Naive thymus-derived CD8-positive, alpha-beta T cell (primary cell): ENCODE data around the gene AS3MT. TPM values are rescaled to one million over a fixed set of nuclear protein-coding genes. Genes with fewer than 3 reads are reported as not detected.
"Not testable (repeated sequence)": the region's sequence is repeated elsewhere in the genome, so short reads cannot be mapped to it uniquely, and the experiment has no call there.

Experiments
- ATAC-seq, 2 donors: fragments of 150-1000 bp; cut with Tn5 transposase in 1 of 2; sonication (Bioruptor Pico), chemical (Tn5 transposase) in 1 of 2; 1 replicate in 1 of 2; 2 replicates in 1 of 2; pipeline ENCODE4 v1.10.0; 2021; ENCODE audit warnings: mild to moderate bottlenecking in 2 of 2, moderate library complexity in 2 of 2
- POLR2A ChIA-PET: fragments of 350-600 bp; sonication (Branson Sonifier 250); formaldehyde crosslinking; loops from one replicate; lab custom pipeline; 2021; ENCODE audit warnings: antibody characterized with exemption; lab: Charles Lee
- DNase-seq, 10 donors: peaks; one replicate each; pipeline versions ENCODE4 v3.0.0 to v3.0.0-alpha.2; 2020 to 2022
- H3K27ac Mint-ChIP-seq, 10 donors: one replicate each; pipeline ENCODE4 v1.8.0; 2020 to 2022; ENCODE audit warnings: mild to moderate bottlenecking in 10 of 10, mixed read lengths in 10 of 10, moderate library complexity in 4 of 10, inconsistent platforms in 1 of 10
- H3K27me3 Mint-ChIP-seq, 5 donors: one replicate each; pipeline ENCODE4 v1.8.0; 2021 to 2022; ENCODE audit warnings: mixed read lengths in 5 of 5
- H3K36me3 Mint-ChIP-seq, 3 donors: one replicate each; pipeline ENCODE4 v1.8.0; 2020 to 2022; ENCODE audit warnings: mixed read lengths in 3 of 3, mild to moderate bottlenecking in 2 of 3, inconsistent platforms in 1 of 3
- H3K4me1 Mint-ChIP-seq, 4 donors: one replicate each; pipeline ENCODE4 v1.8.0; 2021 to 2022; ENCODE audit warnings: mixed read lengths in 4 of 4
- H3K4me3 Mint-ChIP-seq, 10 donors: one replicate each; pipeline ENCODE4 v1.8.0; 2020 to 2022; ENCODE audit warnings: mild to moderate bottlenecking in 10 of 10, mixed read lengths in 10 of 10, moderate library complexity in 6 of 10, inconsistent platforms in 1 of 10
- H3K9me3 Mint-ChIP-seq, 9 donors: one replicate each; pipeline ENCODE4 v1.8.0; 2020 to 2022; ENCODE audit warnings: mixed read lengths in 9 of 9, mild to moderate bottlenecking in 3 of 9, inconsistent platforms in 1 of 9, moderate library complexity in 1 of 9
- polyA plus RNA-seq, 3 donors: library from polyadenylated mRNA; unstranded; fragments of 300-500 nt; fragmentation: Illumina TruSeq; gene quantifications; one replicate each; pipeline ENCODE4 v1.2.3, GENCODE V29; 2021
- total RNA-seq, 8 experiments: library from RNA in 2 of 8; stranded (reverse) in 2 of 8; gene quantifications; one replicate each; pipeline ENCODE4 v1.2.3 and lab custom pipeline; 2021 to 2026

The AS3MT gene
- total and polyA plus RNA-seq, 5 experiments from 2014 or later, result 1.8 to 2.5 TPM; not detected in 3

DNA sequence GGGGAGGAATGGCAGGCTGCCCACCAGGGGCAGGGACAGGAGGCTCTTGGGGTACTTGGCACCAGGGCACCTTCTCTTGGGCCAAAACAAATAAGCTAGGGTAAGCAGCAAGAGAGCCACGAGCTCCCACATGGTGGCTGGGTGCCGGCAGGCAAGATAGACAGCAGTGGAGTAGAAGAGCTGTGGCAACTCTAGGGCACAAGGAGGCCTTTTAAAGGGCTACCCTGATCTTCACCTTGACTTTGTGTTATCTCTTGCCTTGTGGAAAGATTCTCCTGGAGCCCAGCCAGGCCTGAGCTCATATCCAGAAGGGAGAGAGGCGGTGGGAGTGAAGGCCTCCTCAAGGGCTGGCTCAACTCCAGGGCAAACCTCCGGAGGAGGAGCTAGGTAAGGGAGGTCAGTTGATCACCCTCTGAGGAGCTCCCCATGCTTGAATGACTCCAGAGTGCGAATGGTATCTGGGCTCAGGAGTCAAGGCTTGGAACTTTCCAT, 32.0 kb upstream of the AS3MT start, which contains the start of gene CYP17A1:
Gene CYP17A1, minus strand, starts transcription at position 184 of the 492 bp plus-strand sequence. Its CDS starts 52 bp downstream, at position 132.
- POLR2A ChIA-PET, result interaction anchor here (0.5 kb wide), 1 partner anchor 33 kb away, joined by 3 read pairs; no protein-coding TSS in a partner anchor
- no peak within 1 kb of the TSS for H3K4me3 Mint-ChIP-seq
- peaks cover 2 to 26% (median 8%) of the 10 kb centered on the region in 5 donors for H3K27me3 Mint-ChIP-seq
- H3K4me1 Mint-ChIP-seq, result peaks cover 0 to 7% (median under 1%) of the 10 kb centered on the region in 4 donors
- ATAC-seq, result no peak
- peaks cover 0 to 26% (median 12%) of the 10 kb centered on the region in 9 donors for H3K9me3 Mint-ChIP-seq
- H3K27ac Mint-ChIP-seq, result no peak within 1 kb of the TSS
- peaks cover 0 to 17% (median 0%) of the 10 kb centered on the region in 3 donors for H3K36me3 Mint-ChIP-seq
- DNase-seq, result no peak

DNA sequence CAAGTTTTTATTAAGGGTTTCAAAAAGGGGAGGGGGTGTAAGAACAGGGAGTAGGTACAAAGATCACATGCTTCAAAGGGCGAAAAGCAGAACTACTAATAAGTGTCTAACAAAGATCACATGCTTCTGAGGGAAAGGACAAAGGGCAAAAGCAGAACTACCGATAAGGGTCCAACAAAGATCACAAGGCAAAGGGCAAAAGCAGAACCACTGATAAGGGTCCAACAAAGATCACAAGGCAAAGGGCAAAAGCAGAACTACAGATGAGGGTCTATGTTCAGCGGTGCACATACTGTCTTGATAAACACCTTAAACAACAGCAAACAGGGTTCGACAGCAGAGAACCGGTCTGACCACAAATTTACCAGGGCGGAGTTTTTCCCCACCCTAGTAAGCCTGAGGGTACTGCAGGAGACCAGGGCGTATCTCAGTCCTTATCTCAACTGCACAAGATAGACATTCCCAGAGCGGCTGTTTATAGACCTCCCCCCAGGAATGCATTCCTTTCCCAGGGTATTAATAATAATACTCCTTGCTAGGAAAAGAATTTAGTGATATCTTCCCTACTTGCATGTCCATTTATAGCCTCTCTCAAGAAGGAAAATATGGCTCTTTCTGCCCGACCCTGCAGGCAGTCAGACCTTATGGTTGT, 30.9 kb upstream of the AS3MT start:
- H3K4me3 Mint-ChIP-seq, H3K27ac Mint-ChIP-seq, ATAC-seq, POLR2A ChIA-PET, DNase-seq, H3K4me1 Mint-ChIP-seq: not testable (repeated sequence)
- H3K27me3 Mint-ChIP-seq, result peaks cover 2 to 26% (median 8%) of the 10 kb centered on the region in 5 donors
- H3K9me3 Mint-ChIP-seq, result peaks cover 0 to 30% (median 12%) of the 10 kb centered on the region in 9 donors
- peaks cover 0 to 17% (median 0%) of the 10 kb centered on the region in 3 donors for H3K36me3 Mint-ChIP-seq

DNA sequence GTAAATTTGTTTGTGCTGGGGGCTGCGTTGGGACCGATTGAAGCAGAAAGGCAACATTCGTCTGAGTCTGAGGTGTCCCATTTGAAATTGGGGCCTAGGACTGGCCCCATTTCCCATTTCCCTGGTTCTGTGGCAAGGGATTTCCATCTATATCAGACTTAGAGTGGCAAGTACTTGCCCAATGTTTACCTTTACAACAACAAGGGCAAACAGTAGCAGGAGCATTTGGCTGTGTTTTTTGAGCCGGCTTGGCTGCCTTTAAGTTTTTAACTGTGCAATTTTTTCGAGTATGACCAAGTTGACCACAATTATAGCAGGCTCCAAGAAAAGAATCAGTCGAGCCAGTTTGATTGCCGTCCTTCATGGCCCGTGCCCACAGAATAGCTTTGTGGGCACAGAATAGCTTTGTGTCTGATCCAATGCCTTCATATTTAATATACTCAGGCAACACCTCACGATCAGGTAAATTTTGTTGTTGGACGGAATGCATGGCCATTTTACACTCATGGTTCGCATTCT, 27.4 kb upstream of the AS3MT start:
- ATAC-seq (no peak), DNase-seq (no peak)
- H3K36me3 Mint-ChIP-seq, result peaks cover 0 to 22% (median 0%) of the 10 kb centered on the region in 3 donors
- no peaks in the 10 kb centered on the region for H3K4me1 Mint-ChIP-seq
- H3K4me3 Mint-ChIP-seq, result no peak overlapping the region
- POLR2A ChIA-PET, result no interaction called here
- no peak overlapping the region for H3K27ac Mint-ChIP-seq
- H3K27me3 Mint-ChIP-seq, result peaks cover 2 to 26% (median 3%) of the 10 kb centered on the region in 5 donors
- H3K9me3 Mint-ChIP-seq, result peaks cover 0 to 37% (median 13%) of the 10 kb centered on the region in 9 donors

DNA sequence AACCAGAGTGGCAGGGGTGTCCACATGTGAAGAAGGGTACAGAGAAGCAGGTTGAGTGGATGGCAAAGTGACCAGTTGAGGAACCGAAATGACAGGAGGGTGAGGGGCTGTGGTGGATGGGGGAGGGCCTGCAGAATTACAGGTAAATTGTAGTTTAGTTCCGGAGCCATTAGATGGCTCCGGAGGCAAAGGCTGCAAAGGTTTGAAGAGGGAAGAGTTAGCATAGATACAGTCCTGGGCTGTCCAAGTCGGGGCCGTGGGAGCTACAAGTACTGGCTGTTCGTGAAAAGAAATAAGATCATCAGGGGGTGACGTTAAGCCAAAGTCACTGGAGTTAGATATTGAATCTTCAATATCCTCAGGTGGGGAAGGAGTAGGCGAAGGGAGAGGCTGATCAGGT, 26.1 kb upstream of the AS3MT start:
- peaks cover 0 to 13% (median 0%) of the 10 kb centered on the region in 3 donors for H3K36me3 Mint-ChIP-seq
- H3K4me1 Mint-ChIP-seq, H3K4me3 Mint-ChIP-seq, POLR2A ChIA-PET, DNase-seq, ATAC-seq, H3K27ac Mint-ChIP-seq: not testable (repeated sequence)
- H3K27me3 Mint-ChIP-seq, result peaks cover 0 to 26% (median 2%) of the 10 kb centered on the region in 5 donors
- peaks cover 0 to 26% (median 6%) of the 10 kb centered on the region in 9 donors for H3K9me3 Mint-ChIP-seq

DNA sequence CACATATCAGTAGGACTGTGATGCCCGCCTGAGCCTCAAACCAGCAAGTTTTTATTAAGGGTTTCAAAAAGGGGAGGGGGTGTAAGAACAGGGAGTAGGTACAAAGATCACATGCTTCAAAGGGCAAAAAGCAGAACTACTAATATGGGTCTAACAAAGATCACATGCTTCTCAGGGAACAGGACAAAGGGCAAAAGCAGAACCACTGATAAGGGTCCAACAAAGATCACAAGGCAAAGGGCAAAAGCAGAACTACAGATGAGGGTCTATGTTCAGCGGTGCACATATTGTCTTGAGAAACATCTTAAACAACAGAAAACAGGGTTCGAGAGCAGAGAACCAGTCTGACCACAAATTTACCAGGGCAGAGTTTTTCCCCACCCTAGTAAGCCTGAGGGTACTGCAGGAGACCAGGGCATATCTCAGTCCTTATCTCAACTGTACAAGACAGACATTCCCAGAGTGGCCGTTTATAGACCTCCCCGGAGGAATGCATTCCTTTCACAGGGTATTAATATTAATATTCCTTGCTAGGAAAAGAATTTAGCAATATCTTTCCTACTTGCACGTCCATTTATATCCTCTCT, 25.0 kb upstream of the AS3MT start:
- H3K27ac Mint-ChIP-seq, H3K36me3 Mint-ChIP-seq, POLR2A ChIA-PET, ATAC-seq, DNase-seq, H3K4me3 Mint-ChIP-seq, H3K4me1 Mint-ChIP-seq: not testable (repeated sequence)
- Mint-ChIP-seq H3K27me3 (peaks cover 0 to 23% (median 0%) of the 10 kb centered on the region in 5 donors), H3K9me3 (peaks cover 0 to 14% (median 3%) of the 10 kb centered on the region in 9 donors)

DNA sequence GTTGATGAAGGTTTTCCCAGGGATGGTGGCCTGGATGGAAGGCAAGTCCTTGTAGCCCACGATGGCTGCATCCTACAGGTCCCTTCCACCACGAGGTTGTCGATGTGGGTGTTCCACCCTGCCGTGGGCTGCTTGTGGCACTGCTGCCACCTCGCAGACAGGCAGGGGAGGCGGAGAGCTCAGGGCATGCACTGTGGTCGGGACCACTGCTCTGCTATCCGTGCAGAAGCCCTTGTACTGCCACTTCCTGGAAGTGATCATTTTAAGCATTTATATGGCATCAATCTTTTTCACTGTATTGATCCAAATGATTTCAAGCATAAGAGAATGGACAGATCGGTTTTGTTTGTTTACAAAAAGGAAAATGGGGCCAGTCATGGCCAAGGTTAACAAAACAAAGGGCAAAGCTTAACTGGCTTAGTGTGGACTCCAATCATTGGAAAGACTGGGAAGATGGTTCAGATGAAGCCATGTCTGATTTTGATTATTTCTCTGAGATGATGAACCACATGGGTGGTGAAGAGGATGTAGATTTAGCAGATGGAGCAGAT, 23.8 kb upstream of the AS3MT start:
- peaks cover 0 to 11% (median 3%) of the 10 kb centered on the region in 9 donors for H3K9me3 Mint-ChIP-seq
- ATAC-seq, result no peak
- peaks cover 0 to 5% (median 4%) of the 10 kb centered on the region in 3 donors for H3K36me3 Mint-ChIP-seq
- no peak for DNase-seq
- H3K27ac Mint-ChIP-seq, result no peak overlapping the region
- no peaks in the 10 kb centered on the region for H3K4me1 Mint-ChIP-seq
- no peak overlapping the region for H3K4me3 Mint-ChIP-seq
- POLR2A ChIA-PET, result no interaction called here
- H3K27me3 Mint-ChIP-seq, result peaks cover 0 to 12% (median 0%) of the 10 kb centered on the region in 5 donors

DNA sequence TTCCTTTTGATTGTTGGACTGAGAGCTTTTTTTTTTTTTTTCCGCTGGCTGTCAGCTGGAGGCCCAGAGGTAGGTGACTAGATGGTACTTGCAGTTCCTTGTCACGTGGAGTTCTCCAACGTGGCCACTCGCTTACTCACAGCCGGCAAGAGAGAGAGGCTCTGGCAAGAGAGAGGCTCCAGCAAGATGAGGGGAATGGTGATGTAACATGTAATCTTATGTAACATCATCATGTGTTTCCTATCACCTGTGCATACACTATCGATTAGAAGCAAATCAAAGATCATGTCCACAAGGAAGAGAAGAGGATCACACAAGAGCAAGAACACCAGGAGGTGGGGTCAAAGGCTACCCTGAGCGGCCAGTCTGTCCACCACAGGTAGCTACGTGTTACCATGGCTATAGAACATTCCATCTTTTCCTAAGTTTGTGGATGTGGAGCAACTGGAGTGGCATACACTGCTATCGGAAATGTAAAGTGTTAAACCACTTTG, 19.2 kb upstream of the AS3MT start:
- no peak for ATAC-seq
- Mint-ChIP-seq H3K36me3 (peaks cover 0 to 4% (median 0%) of the 10 kb centered on the region in 3 donors), H3K27me3 (no peaks in the 10 kb centered on the region), H3K27ac (no peak overlapping the region), H3K4me3 (no peak overlapping the region), H3K9me3 (no peaks in the 10 kb centered on the region), H3K4me1 (peaks cover 2 to 10% (median 6%) of the 10 kb centered on the region in 4 donors)
- no peak for DNase-seq
- POLR2A ChIA-PET, result interaction anchor here (1.1 kb wide), 1 partner anchor 107 kb away, joined by 3 read pairs; the partner anchor contains the start of gene WBP1L

DNA sequence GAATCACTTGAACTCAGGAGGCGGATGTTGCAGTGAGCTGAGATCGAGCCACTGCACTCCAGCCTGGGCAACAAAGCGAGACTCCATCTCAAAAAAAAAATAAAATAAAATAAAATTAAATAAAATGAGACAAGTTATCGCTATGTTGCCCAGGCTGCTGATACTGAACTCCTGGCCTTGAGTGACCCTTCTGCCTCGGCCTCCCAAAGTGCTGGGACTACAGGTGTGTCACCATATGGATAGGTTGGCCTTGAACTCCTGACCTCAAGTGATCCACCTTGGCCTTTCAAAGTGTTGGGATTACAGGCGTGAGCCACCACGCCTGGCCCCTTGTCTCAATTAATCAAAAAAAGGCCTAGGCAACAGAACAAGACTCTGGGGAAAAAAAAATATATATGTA, 16.0 kb upstream of the AS3MT start:
- H3K27ac Mint-ChIP-seq, result peak overlapping the region in 1 of 10 donors; percentile 49
- POLR2A ChIA-PET, result not testable (repeated sequence)

DNA sequence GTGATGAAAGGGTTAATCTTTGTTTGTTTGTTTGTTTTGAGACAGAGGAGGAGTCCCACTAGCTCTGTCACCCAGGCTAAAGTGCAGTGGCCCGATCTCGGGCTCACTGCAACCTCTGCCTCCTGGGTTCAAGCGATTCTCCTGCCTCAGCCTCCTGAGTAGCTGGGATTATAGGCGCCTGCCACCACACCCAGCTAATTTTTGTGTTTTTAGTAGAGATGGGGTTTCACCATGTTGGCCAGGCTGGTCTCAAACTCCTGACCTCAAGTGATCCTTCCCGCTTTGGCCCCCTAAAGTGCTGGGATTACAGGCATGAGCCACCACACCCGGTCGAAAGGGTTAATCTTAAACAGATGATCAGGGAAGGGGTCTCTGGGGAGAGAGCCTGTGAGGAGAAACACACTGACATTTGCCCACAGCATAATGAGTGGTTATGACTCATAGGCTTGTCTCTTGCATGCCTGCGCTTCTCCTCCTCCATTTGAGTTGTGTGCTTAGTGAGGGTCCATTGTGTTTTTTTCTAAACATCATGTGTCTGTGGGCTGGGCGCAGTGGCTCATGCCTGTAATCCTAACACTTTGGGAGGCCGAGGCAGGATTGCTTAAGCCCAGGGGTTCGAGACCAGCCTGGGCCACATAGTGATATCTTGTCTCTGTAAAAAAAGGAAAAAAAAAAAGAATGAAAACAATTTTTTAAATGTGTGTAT, 13.4 kb upstream of the AS3MT start:
- H3K27me3 Mint-ChIP-seq, ATAC-seq, DNase-seq, H3K9me3 Mint-ChIP-seq, POLR2A ChIA-PET, H3K27ac Mint-ChIP-seq: not testable (repeated sequence)
- peaks cover 0 to 21% (median 5%) of the 10 kb centered on the region in 3 donors for H3K36me3 Mint-ChIP-seq
- peak overlapping the region in 3 of 10 donors; percentile 7 to 37 (median 28) for H3K4me3 Mint-ChIP-seq
- peaks cover 6 to 25% (median 21%) of the 10 kb centered on the region in 4 donors for H3K4me1 Mint-ChIP-seq

More for the DNA sequence above, 16.0 kb upstream of the AS3MT start:
- not testable (repeated sequence) for H3K27me3 Mint-ChIP-seq, H3K36me3 Mint-ChIP-seq, ATAC-seq, DNase-seq, H3K9me3 Mint-ChIP-seq, H3K4me3 Mint-ChIP-seq
- H3K4me1 Mint-ChIP-seq, result peaks cover 6 to 25% (median 20%) of the 10 kb centered on the region in 4 donors

DNA sequence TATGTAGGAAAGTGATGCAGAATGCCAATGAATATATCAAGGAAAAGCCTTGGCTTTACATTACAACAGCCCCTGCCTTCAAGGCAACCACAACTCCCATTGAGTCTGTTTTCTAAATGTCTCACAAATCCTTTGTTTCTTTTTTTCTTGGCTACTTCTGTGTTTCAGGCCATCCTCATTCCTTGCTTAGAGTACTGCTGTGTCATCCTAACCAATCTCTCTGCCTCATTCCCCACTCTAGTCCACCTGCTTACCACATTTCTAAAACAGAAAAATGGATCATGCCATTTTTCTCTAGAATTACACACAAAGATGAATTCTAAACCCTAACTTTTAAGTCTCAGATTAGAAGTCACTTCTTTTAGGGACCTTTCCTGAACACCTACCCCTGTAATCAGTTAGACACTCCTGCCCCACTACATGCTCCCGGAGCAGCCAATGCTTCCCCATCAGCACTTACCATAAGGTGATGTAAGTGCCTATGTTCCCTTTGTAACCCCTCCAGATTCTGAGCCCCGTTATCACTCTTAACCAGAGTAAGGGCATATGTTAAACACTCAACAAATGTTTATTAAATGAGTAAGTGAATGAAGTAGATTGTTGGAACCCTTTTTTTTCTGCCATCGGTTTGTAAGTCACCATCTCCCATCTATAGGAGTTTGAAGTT, 12.4 kb upstream of the AS3MT start:
- POLR2A ChIA-PET, result no interaction called here
- Mint-ChIP-seq H3K27ac (no peak overlapping the region), H3K36me3 (peaks cover 0 to 31% (median 5%) of the 10 kb centered on the region in 3 donors), H3K4me1 (peaks cover 6 to 25% (median 21%) of the 10 kb centered on the region in 4 donors), H3K9me3 (no peaks in the 10 kb centered on the region), H3K27me3 (no peaks in the 10 kb centered on the region), H3K4me3 (peak overlapping the region in 1 of 10 donors; percentile 29)
- DNase-seq (no peak), ATAC-seq (no peak)

DNA sequence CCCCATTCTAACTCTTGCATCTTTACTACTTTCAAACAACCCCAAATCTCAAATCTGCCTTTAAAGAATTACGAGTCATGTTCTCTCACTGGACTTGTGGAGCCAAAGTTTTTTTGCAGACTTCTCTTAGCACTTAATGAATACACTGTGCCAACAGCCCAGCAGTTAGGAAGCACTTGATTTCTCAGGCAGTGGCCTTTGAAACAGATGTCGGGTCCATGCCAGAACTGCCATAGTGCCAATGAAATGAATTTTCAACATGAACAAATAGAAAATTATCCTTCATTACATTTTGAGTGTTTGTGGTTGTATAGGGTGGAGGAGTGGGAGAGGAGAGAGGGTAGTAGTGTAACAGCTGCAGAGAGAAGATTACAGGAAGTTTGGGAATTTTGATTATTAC, 9.4 kb upstream of the AS3MT start:
- ATAC-seq (no peak), DNase-seq (no peak)
- no peaks in the 10 kb centered on the region for H3K9me3 Mint-ChIP-seq
- peaks cover 3 to 57% (median 24%) of the 10 kb centered on the region in 3 donors for H3K36me3 Mint-ChIP-seq
- no peaks in the 10 kb centered on the region for H3K27me3 Mint-ChIP-seq
- H3K4me3 Mint-ChIP-seq, result no peak overlapping the region
- POLR2A ChIA-PET, result no interaction called here
- no peak overlapping the region for H3K27ac Mint-ChIP-seq
- H3K4me1 Mint-ChIP-seq, result peaks cover 4 to 18% (median 13%) of the 10 kb centered on the region in 4 donors
